SH-SY5Y (cell line): Measurements from ENCODE around the gene CCR2.

ENCODE experiments used
- GATA2 ChIP-seq: IDR thresholded peaks from 2 replicates; pipeline ENCODE4 v1.6.1; 2011; ENCODE audit warnings: mild to moderate bottlenecking, low read depth, low read length
- GATA3 ChIP-seq: IDR thresholded peaks from 2 replicates; pipeline ENCODE4 v1.6.1; 2011; ENCODE audit warnings: low read depth, mild to moderate bottlenecking, low read length, moderate library complexity

Gene CCR2

DNA sequence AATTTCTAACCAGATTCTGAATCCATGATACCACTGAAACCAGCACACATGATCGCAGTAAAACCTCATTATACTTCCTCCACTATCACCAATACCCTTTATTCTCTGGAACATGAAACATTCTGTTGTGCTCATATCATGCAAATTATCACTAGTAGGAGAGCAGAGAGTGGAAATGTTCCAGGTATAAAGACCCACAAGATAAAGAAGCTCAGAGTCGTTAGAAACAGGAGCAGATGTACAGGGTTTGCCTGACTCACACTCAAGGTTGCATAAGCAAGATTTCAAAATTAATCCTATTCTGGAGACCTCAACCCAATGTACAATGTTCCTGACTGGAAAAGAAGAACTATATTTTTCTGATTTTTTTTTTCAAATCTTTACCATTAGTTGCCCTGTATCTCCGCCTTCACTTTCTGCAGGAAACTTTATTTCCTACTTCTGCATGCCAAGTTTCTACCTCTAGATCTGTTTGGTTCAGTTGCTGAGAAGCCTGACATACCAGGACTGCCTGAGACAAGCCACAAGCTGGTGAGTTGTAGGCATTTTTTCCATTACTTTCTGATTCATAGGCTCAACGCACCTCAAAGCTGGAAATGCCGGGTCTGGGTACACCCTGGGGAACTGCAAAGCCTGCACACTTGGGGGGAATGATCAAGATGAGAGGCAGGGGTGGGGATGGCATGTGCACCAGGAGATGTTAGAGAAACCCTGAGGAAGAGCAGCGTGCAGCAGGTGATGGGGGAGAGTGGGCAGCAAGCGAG, at the start of gene CCR2:
CCR2 (plus strand) TSS at position 465 of the 764 bp plus-strand sequence. CDS start 3,417 bp downstream, outside the sequence.
- TF ChIP-seq GATA3 (no peak), GATA2 (no peak)

DNA sequence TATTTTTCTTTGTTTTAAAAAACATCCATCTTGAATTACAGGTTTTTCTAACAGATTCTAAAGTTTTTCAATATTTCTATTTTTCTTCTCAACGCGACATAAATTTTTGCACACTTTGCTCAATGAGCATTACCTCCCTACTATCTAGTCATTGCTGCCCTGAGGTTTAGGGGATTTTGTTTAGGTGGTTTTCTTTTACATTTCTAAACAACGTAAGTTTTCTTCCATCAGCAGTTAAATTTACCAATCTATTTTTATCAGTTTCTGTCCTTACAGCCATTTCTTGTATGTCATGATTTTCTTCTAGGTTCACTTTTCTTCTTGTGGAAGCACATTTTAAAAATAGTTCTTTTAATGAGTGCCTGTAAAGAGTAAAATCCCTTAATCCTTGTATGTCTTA, 49.2 kb upstream of the CCR2 start:
- no peak for TF ChIP-seq GATA3
- no peak for TF ChIP-seq GATA2

DNA sequence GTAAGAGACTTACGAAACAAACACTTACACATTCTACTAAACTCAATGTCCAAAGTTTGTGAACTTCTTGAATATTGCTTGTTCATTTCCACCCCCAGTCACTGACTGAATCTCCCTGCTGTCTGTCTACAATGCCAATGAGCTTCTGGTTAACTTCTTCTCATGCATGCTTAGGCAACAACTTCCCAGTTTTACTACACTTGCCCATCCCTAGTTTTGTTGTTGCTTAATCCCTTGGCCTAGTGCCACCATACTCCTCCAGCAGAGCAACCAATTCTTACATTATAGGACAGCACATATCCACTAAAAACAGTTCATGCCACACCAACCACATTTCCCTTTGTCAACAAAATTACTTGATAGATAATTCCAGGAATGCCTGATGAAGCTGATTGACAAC, 40.9 kb upstream of the CCR2 start:
- no peak for TF ChIP-seq GATA3
- no peak for TF ChIP-seq GATA2

DNA sequence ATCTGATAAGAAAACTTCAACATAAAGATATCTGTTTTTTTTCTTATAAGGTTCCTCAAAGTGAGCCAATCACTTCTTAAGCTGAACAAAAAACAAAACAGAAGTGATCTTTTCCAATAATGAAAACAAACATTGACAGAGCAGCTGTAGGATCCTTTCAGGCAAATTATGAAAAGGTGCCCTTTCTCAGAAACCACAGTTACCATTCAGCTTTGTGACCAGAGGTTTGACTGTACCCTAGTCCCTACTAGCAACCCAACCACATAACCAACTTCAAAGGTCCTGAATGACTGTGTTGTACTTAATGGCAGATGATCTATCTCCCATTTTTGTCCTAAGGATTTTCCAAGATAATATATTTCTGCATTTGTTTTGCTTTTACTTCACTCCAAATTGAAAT, 39.4 kb upstream of the CCR2 start:
- TF ChIP-seq GATA3: no peak
- no peak for TF ChIP-seq GATA2

DNA sequence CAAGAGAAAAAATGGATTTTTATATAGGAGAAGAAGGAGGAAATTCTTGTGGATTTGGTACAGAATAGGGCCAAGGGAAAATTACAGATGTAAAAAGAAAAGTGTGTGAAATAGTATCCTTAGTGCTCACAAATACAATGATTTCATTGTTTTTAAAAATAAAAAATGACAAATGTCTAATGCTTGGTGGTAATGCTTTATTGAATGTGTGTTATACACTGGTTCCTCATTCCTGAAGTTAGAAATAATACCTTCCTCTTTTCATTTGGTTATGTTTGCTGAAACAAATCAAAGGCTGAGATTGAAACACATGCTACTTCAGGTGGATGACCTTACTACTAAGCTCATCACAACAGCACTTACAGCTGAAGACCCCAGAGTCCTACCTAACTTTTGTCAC, 37.7 kb upstream of the CCR2 start:
- no peak for TF ChIP-seq GATA3
- TF ChIP-seq GATA2: no peak

DNA sequence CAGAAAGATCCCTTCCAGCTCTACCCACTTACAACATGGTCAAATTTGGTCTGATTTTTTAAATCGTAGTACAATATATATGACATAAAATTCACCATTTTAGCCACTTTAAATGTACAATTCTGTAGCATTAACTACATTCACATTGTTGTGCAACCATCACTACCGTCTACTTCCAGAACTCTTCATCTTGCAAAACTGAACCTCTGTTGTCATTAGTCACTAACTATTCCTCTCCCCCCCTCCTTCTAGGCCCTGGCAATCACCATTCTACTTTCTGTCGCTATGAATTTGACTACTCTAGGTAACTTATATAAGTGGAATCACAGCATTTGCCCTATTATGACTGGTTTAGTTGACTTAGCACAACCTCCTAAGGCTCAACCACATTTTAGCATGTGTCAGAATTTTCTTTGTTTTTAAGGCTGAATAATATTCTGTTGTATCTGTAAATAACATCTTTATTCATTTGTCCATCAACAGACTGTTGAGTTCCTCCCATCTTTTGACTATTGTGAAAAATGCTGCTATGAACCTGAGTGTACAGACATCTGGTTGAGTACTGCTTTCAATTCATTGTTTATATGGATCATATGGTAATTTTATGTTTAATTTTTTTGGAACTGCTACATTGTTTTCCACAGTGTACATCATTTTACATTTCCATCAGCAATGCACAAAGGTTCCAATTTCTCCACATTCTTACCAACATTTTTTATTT, 35.5 kb upstream of the CCR2 start:
- no peak for TF ChIP-seq GATA3
- no peak for TF ChIP-seq GATA2

DNA sequence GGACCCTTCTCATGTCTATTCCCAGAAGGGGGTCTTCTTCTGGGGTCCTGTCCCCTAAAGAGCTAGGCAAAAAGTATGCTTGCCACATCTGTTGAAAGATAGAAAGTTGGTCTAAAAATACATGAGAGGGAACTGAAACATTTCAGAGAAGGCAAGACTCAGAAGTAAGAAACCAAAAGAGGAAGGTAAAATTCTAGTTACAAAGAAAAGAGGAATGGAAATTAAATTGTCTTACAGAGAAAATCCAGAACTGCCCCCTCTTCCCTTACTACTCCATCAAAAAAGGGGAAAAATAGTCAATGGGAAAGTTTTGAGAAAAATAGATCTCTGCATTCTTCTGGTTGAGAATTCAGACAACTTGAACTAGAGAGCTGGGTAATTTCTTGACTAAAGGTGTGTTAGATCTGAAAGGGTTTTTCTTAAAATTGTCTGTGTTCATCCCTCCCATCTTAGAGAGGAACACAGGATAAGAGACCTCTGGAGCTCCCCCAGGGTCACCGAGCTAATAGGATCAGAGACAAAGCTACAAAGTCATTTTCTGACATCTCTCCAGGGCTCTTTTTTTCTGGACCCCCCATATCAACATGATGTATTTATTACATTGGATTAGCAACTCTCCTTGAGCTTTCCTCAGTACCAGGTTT, 32.3 kb upstream of the CCR2 start:
- TF ChIP-seq GATA2 (no peak), GATA3 (no peak)

DNA sequence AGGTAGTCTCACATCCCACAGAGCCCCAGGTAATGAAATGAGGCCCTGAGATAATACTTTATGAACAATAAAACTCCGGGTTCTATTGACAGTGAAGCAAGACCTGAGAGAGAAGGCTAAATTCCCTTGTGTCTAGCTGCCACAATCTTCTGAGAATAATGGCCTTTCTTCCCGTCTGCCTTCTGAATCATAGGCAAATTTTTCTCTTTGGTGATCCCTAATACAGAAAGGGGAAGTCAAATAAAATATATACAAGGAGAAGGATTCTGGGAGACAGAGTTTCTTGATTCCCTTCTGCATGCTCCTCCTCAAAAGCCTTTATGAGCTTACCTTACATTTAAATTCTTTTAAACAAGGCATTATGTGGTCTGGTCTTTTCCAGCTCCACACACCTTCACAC, 29.9 kb upstream of the CCR2 start:
- TF ChIP-seq GATA2 (no peak), GATA3 (no peak)

DNA sequence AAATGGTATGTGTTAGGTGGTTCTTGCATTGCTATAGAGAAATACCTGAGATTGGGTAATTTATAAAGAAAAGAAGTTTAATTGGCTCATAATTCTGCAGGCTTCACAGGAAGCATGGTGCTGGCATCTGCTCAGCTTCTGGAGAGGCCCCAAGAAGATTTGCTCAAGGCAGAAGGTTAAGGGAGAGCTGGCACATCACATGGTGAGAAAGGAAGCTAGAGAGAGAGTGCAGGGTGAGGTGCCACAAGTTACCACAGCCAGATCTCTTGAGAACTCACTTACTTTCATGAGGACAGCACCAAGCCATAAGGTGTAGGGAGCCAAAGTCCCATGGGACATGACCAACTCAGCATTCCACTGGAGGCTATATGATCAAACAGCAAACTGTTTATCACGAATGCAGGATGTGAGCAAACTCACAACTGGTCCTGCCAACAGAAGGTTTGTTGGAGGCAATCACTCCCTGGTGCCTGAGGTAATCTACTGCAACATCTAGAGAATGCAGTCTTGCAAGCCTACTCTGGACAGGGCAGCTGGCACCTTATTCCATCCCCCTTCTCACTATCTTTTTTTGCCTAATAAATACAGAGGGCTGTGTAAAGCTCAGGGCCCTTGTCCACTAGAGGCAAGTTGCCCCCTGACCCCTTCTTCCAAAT, 28.1 kb upstream of the CCR2 start:
- no peak for TF ChIP-seq GATA3
- TF ChIP-seq GATA2: no peak

DNA sequence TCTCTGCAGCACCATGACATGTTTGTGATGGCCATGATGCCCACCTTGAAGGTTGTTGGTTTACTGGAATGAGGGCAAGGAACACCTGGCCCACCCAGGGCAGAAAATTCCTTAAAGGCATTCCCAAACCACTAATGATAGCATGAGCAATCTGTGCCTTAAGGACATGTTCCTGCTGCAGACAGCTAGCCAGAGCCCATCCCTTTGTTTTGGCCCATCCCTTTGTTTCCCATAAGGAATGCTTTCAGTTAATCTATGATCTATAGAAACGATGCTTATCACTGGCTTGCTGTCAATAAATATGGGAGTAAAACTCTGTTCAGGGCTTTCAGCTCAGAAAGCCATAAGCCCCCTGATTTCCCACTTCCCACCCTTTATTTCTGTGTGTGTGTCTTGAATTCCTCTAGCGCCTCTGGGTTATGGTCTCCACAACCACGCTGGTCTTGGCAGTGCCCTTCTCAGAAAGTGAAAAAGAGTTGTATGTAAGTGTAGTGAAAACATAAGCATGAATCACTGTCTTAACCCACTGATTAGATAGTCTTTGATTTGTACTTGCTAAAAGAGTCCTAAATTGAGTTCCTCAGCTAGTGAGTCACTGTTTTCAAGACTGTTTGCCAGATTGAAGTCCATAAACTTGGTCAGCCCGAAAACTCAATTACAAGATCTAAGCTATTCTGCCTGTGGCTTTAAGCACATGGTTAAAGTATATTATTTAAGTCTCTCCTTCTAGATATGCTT, 19.0 kb upstream of the CCR2 start:
- TF ChIP-seq GATA2: no peak

DNA sequence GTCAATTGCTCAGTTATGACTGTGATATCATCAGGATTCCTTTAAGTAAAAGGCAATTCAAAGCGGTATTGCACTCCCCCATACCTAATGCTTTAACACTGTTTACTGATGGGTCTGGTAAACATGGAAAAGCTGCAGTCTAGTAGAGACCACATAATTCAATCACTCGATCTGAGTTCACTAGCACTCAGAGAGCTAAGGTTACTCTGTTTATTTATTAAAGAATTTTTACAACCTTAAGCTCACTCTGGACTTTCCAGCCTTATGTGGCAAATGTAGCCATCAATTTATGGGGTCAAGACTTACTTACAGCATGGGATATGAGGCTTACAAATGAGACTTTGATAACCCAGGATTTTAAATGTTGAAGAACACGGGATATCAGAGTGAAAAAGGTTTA, 18.4 kb upstream of the CCR2 start:
- no peak for TF ChIP-seq GATA3
- no peak for TF ChIP-seq GATA2

DNA sequence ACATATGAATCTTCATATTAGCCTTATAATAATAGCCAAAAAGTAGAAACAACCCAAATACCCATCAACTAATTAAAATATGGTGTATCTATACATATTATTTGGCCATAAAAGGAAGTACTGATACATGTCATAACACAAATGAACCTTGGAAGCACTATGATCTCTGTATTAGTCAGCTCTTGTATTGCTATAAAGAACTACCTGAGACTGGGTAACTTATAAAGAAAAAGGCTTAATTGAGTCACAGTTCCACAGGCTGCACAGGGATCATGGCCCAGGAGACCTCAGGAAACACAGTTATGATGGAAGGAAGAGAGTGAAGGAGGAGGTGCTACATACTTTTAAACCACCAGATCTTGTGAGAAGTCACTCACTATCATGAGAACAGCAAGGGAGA, 16.0 kb upstream of the CCR2 start:
- TF ChIP-seq GATA3: no peak
- TF ChIP-seq GATA2: no peak

DNA sequence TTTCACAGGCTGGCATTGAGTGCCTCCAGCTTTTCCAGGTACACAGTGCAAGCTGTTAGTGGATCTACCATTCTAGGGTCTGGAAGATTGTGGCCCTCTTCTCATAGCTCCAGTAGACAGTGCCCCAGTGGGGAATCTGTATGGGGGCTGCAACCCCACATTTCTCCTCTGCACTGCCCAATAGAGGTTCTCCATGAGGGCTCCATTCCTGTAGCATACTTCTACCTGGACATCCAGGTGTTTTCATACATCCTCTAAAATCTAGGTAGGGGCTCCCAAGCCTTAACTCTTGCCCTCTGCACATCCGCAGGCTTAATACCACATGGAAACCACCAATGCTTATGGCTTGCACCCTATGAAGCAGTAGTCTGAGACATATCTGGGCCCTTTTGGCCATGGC, 15.1 kb upstream of the CCR2 start:
- TF ChIP-seq GATA3 (no peak), GATA2 (no peak)

DNA sequence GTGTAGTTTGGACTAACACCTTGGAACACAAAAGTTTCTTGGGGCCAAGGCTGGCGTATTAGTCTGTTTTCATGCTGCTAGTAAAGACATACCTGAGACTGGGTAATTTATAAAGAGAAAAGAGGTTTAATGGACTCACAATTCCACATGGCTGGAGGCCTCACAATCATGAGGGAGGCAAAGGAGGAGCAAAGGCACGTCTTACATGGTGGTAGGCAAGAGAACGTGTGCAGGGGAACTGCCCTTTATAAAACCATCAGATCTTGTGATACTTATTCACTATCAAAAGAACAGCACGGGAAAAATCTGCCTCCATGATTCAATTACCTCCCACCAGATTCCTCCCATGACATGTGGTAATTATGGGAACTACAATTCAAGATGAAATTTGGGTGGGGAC, 9.4 kb upstream of the CCR2 start:
- TF ChIP-seq GATA2 (no peak), GATA3 (no peak)
